H1 (cell line): Measurements from ENCODE around the gene UBE2F. TPM values are rescaled to one million over a fixed set of nuclear protein-coding genes. Genes with fewer than 3 reads are reported as not detected.

Experiments
- FOSL1 ChIP-seq: IDR thresholded peaks from 2 replicates; pipeline ENCODE4 v1.6.1; 2011; ENCODE audit warnings: mild to moderate bottlenecking, low read depth, low read length, moderate library complexity; ENCODE audit not compliant: insufficient read depth
- HDAC2 ChIP-seq, 2 experiments: fragments of 300-600 bp in 1 of 2; sonication (generic) in 1 of 2; IDR thresholded peaks; 2 replicates each; pipeline ENCODE4 v1.6.1; 2011 to 2012; ENCODE audit warnings: low read depth in 2 of 2, low read length in 2 of 2, mild to moderate bottlenecking in 2 of 2, moderate library complexity in 2 of 2, borderline replicate concordance in 1 of 2, inconsistent platforms in 1 of 2
- polyA plus RNA-seq, 7 experiments: library from polyadenylated mRNA; depleted of rRNA in 3 of 7; stranded (reverse) in 5 of 7; unstranded in 2 of 7; fragments of >200 nt in 5 of 7; fragments of 200-250 nt in 2 of 7; gene quantifications; 1 replicate in 5 of 7; 2 replicates in 1 of 7; 4 replicates in 1 of 7; pipeline versions ENCODE4 v1.2.1 to v1.2.3, GENCODE V29; 2011 to 2013; ENCODE audit warnings: missing spikeins in 2 of 7, mixed read lengths in 2 of 7
- total RNA-seq: library from RNA; stranded (reverse); fragmentation: NEBNext Ultra II Directional; extraction: Animal tissue kit (Norgen Biotek cat#: 25700); gene quantifications from 2 replicates; pipeline ENCODE4 v1.2.1, GENCODE V29; 2021
- TF ChIP-seq, protein P1 (sequence below): IDR thresholded peaks from 2 replicates; pipeline ENCODE4 v1.6.1; 2012; ENCODE audit warnings: inconsistent platforms

UBE2F gene
- total and polyA plus RNA-seq, 2 of the 8 experiments (the other 6 are each of a cell fraction or from before 2014, with no cell fraction given): 43.3 to 59.8 TPM

DNA sequence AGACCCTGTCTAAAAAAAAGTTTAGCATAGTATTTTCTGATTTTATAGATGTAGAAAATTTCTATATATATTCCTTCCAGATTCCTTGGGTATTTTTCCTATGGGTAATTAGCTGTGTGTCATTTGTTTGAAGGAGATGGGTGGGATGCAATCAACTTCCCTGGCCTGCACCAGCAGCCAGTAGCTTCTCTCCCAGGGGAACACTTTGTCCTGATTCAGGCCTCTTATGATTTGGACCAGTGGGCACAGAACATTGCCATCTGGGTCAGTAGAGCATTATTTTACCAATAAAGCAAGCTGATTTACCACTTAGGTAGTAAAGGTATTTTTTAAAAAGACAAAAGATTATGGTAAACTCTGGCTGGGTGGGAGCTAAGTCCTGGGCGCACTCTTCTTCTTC, 26.9 kb downstream of the UBE2F start (continued):
- TF ChIP-seq, protein P1, sequence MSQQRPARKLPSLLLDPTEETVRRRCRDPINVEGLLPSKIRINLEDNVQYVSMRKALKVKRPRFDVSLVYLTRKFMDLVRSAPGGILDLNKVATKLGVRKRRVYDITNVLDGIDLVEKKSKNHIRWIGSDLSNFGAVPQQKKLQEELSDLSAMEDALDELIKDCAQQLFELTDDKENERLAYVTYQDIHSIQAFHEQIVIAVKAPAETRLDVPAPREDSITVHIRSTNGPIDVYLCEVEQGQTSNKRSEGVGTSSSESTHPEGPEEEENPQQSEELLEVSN: no peak
- no peak for TF ChIP-seq HDAC2 (IDR thresholded peaks at IDR 0.05; ENCODE audit: borderline replicate concordance in 1 of 2, low read depth in 2 of 2, low read length in 2 of 2)
- TF ChIP-seq FOSL1: no peak
